Chondrocyte (in vitro differentiated cells): ENCODE measurements around the gene RAB40C. TPM values are rescaled to one million over a fixed set of nuclear protein-coding genes. Genes with fewer than 3 reads are reported as not detected.

Experiments used
- DNase-seq: peaks from one replicate; pipeline ENCODE4 v3.0.0; 2021; ENCODE audit warnings: mixed read lengths, low spot score
- H3K27ac Mint-ChIP-seq: one replicate; pipeline ENCODE4 v1.8.0; 2021; ENCODE audit warnings: mild to moderate bottlenecking, moderate library complexity, mixed read lengths; ENCODE audit not compliant: unreplicated experiment
- H3K27me3 Mint-ChIP-seq: 2 replicates; pipeline ENCODE4 v1.8.0; 2021; ENCODE audit warnings: low read depth, mixed read lengths
- H3K36me3 Mint-ChIP-seq: 2 replicates; pipeline ENCODE4 v1.8.0; 2021; ENCODE audit warnings: low read depth, mixed read lengths
- H3K4me1 Mint-ChIP-seq: 2 replicates; pipeline ENCODE4 v1.8.0; 2021; ENCODE audit warnings: low read depth, mild to moderate bottlenecking, mixed read lengths
- H3K4me3 Mint-ChIP-seq: one replicate; pipeline ENCODE4 v1.8.0; 2021; ENCODE audit warnings: mild to moderate bottlenecking, moderate library complexity, mixed read lengths; ENCODE audit not compliant: unreplicated experiment
- H3K9me3 Mint-ChIP-seq: 2 replicates; pipeline ENCODE4 v1.8.0; 2021; ENCODE audit warnings: low read depth, mixed read lengths
- total RNA-seq: library from RNA; stranded (reverse); gene quantifications from 3 replicates; pipeline ENCODE4 v1.2.1, GENCODE V29; 2021
- TF ChIP-seq, protein P1 (sequence below): fragments of 200-600 bp; sonication (generic); IDR thresholded peaks from 2 replicates; pipeline ENCODE4 v1.5.0; 2021; ENCODE audit warnings: antibody characterized with exemption, mild to moderate bottlenecking, moderate library complexity

The RAB40C gene
- total RNA-seq, 1 donor from 2014 or later: 19.6 TPM

GRCh38 chr16:667780-668518 is 78.1 kb downstream of the RAB40C start, which contains the start of gene RHOT2:
Gene RHOT2 (plus strand): TSS chr16:668132. CDS start chr16:668200, 68 bp downstream.
- TF ChIP-seq, protein P1, sequence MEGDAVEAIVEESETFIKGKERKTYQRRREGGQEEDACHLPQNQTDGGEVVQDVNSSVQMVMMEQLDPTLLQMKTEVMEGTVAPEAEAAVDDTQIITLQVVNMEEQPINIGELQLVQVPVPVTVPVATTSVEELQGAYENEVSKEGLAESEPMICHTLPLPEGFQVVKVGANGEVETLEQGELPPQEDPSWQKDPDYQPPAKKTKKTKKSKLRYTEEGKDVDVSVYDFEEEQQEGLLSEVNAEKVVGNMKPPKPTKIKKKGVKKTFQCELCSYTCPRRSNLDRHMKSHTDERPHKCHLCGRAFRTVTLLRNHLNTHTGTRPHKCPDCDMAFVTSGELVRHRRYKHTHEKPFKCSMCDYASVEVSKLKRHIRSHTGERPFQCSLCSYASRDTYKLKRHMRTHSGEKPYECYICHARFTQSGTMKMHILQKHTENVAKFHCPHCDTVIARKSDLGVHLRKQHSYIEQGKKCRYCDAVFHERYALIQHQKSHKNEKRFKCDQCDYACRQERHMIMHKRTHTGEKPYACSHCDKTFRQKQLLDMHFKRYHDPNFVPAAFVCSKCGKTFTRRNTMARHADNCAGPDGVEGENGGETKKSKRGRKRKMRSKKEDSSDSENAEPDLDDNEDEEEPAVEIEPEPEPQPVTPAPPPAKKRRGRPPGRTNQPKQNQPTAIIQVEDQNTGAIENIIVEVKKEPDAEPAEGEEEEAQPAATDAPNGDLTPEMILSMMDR: peak; percentile 87
- no peak for DNase-seq
- H3K27ac Mint-ChIP-seq: peak within 1 kb of the TSS; percentile 81
- H3K4me1 Mint-ChIP-seq: peaks cover 8% of the 10 kb centered on the region
- peaks cover 1% of the 10 kb centered on the region for H3K36me3 Mint-ChIP-seq
- no peaks in the 10 kb centered on the region for H3K9me3 Mint-ChIP-seq
- peak within 1 kb of the TSS; percentile 76 for H3K4me3 Mint-ChIP-seq
- H3K27me3 Mint-ChIP-seq: no peaks in the 10 kb centered on the region

DNA sequence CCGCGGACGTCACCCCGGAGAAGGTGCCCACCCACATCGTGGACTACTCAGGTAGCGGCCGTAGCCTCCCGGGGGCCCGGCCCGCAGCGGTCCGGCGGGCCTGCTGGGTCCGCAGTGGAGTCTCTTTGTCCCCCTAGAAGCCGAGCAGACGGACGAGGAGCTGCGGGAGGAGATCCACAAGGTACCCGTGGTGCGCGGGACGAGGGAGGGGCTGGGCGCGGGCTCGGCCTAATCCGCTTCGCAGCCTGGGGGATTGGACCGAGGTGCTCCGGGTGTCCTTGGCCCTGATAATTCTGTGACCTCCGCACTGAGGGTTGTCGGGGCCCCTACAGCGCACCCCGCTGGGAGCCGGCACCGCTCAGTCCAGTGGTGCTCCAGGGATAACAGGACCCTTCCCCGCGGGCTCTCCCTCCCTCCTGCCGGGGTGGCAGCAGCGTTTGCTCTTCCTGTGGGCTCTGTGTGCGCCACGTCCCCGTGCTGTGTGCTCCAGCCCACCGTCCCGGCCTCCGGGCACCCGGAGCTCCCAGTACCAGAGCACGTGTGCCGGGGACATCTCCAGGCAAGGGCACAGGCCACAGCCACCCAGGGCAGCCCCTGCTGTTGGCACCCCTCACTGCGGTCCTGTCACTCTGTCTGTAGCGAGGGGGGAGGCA is 78.8 kb downstream of the RAB40C start:
- H3K27ac Mint-ChIP-seq: no peak overlapping the region
- H3K36me3 Mint-ChIP-seq: peaks cover 2% of the 10 kb centered on the region
- DNase-seq: no peak
- H3K9me3 Mint-ChIP-seq: no peaks in the 10 kb centered on the region
- TF ChIP-seq, protein P1: no peak
- peaks cover 8% of the 10 kb centered on the region for H3K4me1 Mint-ChIP-seq
- H3K27me3 Mint-ChIP-seq: no peaks in the 10 kb centered on the region
- H3K4me3 Mint-ChIP-seq: peak overlapping the region; percentile 70

GRCh38 chr16:669666-670065 is 79.8 kb downstream of the RAB40C start:
- Mint-ChIP-seq H3K27ac (no peak overlapping the region), H3K27me3 (no peaks in the 10 kb centered on the region), H3K4me1 (peaks cover 9% of the 10 kb centered on the region), H3K4me3 (no peak overlapping the region), H3K36me3 (peaks cover 2% of the 10 kb centered on the region), H3K9me3 (no peaks in the 10 kb centered on the region)
- TF ChIP-seq, protein P1: no peak
- DNase-seq: no peak

DNA sequence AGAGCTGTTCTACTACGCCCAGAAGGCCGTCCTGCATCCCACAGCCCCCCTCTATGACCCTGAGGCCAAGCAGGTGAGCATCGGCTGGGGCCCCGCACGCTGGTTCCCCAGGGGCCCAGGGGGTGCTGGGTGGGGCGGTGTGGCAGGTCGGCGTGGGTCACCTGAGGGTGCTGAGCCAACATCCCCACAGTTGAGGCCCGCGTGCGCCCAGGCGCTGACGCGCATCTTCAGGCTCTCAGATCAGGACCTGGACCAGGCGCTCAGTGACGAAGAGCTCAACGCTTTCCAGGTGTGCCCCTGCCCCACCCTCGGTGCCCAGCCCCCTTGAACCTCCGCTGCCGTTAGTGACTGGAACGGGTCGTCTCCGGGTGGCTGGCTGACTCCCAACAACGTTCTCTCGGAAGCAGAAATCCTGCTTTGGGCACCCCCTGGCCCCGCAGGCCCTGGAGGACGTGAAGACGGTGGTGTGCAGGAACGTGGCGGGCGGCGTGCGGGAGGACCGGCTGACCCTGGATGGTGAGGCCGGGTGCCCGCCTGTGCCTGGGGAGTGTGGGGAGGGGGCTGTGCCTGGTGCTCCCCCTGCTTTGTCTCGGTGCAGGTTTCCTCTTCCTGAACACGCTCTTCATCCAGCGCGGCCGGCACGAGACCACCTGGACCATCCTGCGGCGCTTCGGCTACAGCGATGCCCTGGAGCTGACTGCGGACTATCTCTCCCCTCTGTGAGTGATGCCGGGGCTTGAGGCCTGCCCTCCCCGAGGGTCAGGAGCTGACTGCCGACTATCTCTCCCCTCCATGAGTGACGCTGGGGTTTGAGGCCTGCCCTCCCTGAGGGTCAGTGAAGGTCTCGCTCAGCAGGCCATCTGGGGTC is 80.9 kb downstream of the RAB40C start:
- Mint-ChIP-seq H3K9me3 (no peaks in the 10 kb centered on the region), H3K4me1 (peaks cover 15% of the 10 kb centered on the region), H3K27ac (no peak overlapping the region), H3K27me3 (no peaks in the 10 kb centered on the region), H3K4me3 (no peak overlapping the region), H3K36me3 (peaks cover 2% of the 10 kb centered on the region)
- no peak for DNase-seq
- TF ChIP-seq, protein P1: no peak
